Fibroblast of skin of right biceps (primary cell): ENCODE data around the gene CTU2.

Source experiments
- DNase-seq: peaks from one replicate; pipeline ENCODE4 v3.0.0-alpha.2; 2013

CTU2 gene

GRCh38 chr16:88764080-88764479 is 57.8 kb downstream of the CTU2 start:
- DNase-seq, result no peak

GRCh38 chr16:88764913-88765349 is 58.6 kb downstream of the CTU2 start:
- DNase-seq, result no peak
